Liver (tissue), 9 donors: ENCODE data around the gene SLC26A11. TPM values are rescaled to one million over a fixed set of nuclear protein-coding genes. Genes with fewer than 3 reads are reported as not detected.

Experiments used
- DNase-seq: peaks from one replicate; pipeline ENCODE4 v3.0.0-alpha.2; 2017; ENCODE audit warnings: low spot score
- H3K27ac ChIP-seq, 2 donors: one replicate each; pipeline ENCODE4 v1.7.0; 2013; ENCODE audit warnings: inconsistent platforms in 2 of 2, low read length in 2 of 2, control low read depth in 1 of 2, low read depth in 1 of 2, mild to moderate bottlenecking in 1 of 2
- H3K27me3 ChIP-seq, 4 donors: one replicate each; pipeline versions ENCODE4 v1.6.1 to v1.7.0; 2013; ENCODE audit warnings: low read length in 3 of 4, inconsistent platforms in 1 of 4, mild to moderate bottlenecking in 1 of 4, moderate library complexity in 1 of 4; ENCODE audit not compliant: control insufficient read depth in 4 of 4, insufficient read depth in 4 of 4
- H3K36me3 ChIP-seq, 4 donors: one replicate each; pipeline versions ENCODE4 v1.6.1 to v1.7.0; 2013; ENCODE audit warnings: low read length in 3 of 4, mild to moderate bottlenecking in 3 of 4, low read depth in 1 of 4, moderate library complexity in 1 of 4; ENCODE audit not compliant: control insufficient read depth in 4 of 4, insufficient read depth in 3 of 4
- H3K4me1 ChIP-seq, 4 donors: one replicate each; pipeline versions ENCODE4 v1.6.1 to v1.7.0; 2013; ENCODE audit warnings: low read length in 3 of 4, mild to moderate bottlenecking in 3 of 4, moderate library complexity in 1 of 4; ENCODE audit not compliant: control insufficient read depth in 4 of 4, insufficient read depth in 4 of 4
- H3K4me3 ChIP-seq, 3 donors: one replicate each; pipeline versions ENCODE4 v1.6.1 to v1.7.0; 2013; ENCODE audit warnings: low read length in 3 of 3, control low read depth in 1 of 3, low read depth in 1 of 3, mild to moderate bottlenecking in 1 of 3
- H3K9ac ChIP-seq, 2 donors: one replicate each; pipeline ENCODE4 v1.7.0; 2013; ENCODE audit warnings: low read length in 2 of 2, mild to moderate bottlenecking in 2 of 2, moderate library complexity in 2 of 2, control low read depth in 1 of 2, low read depth in 1 of 2
- H3K9me3 ChIP-seq, 4 donors: one replicate each; pipeline versions ENCODE4 v1.6.1 to v1.7.0; 2013; ENCODE audit warnings: low read length in 3 of 4; ENCODE audit not compliant: control insufficient read depth in 4 of 4
- CTCF ChIP-seq: fragments of 150-350 bp; IDR thresholded peaks from 2 replicates; pipeline ENCODE4 v1.5.1; 2017; ENCODE audit warnings: improper control_type of control experiment, low read depth, low read length; ENCODE audit not compliant: missing input control
- EGR1 ChIP-seq, 2 donors: IDR thresholded peaks; 2 replicates each; pipeline ENCODE4 v1.6.1; 2016 to 2018; ENCODE audit warnings: antibody characterized with exemption in 2 of 2, low read depth in 2 of 2
- FOXA1 ChIP-seq: IDR thresholded peaks from 2 replicates; pipeline ENCODE4 v1.6.1; 2016; ENCODE audit warnings: antibody characterized with exemption
- FOXA2 ChIP-seq: IDR thresholded peaks from 2 replicates; pipeline ENCODE4 v1.6.1; 2016; ENCODE audit warnings: antibody characterized with exemption
- GABPA ChIP-seq, 2 donors: IDR thresholded peaks in 1 of 2; conservative IDR thresholded peaks in 1 of 2; 2 replicates each; pipeline ENCODE4 v1.6.1; 2016; ENCODE audit warnings: antibody characterized with exemption in 2 of 2, mild to moderate bottlenecking in 1 of 2, moderate library complexity in 1 of 2
- HNF4A ChIP-seq, 2 donors: conservative IDR thresholded peaks; 2 replicates each; pipeline ENCODE4 v1.6.1; 2016; ENCODE audit warnings: antibody characterized with exemption in 2 of 2, mild to moderate bottlenecking in 2 of 2
- HNF4G ChIP-seq: IDR thresholded peaks from 2 replicates; pipeline ENCODE4 v1.6.1; 2016; ENCODE audit warnings: antibody characterized with exemption
- JUND ChIP-seq, 2 donors: IDR thresholded peaks; 2 replicates each; pipeline ENCODE4 v1.6.1; 2016; ENCODE audit warnings: antibody characterized with exemption in 2 of 2
- MAX ChIP-seq: IDR thresholded peaks from 2 replicates; pipeline ENCODE4 v1.6.1; 2016; ENCODE audit warnings: antibody characterized with exemption
- RXRA ChIP-seq, 2 donors: IDR thresholded peaks; 2 replicates each; pipeline ENCODE4 v1.6.1; 2017 to 2018; ENCODE audit warnings: antibody characterized with exemption in 2 of 2, mild to moderate bottlenecking in 1 of 2
- SP1 ChIP-seq: IDR thresholded peaks from 2 replicates; pipeline ENCODE4 v1.6.1; 2018; ENCODE audit warnings: antibody characterized with exemption, mild to moderate bottlenecking
- TAF1 ChIP-seq: conservative IDR thresholded peaks from 2 replicates; pipeline ENCODE4 v1.6.1; 2016; ENCODE audit warnings: antibody characterized with exemption, mild to moderate bottlenecking
- YY1 ChIP-seq: IDR thresholded peaks from 2 replicates; pipeline ENCODE4 v1.6.1; 2016; ENCODE audit warnings: antibody characterized with exemption, mild to moderate bottlenecking
- ZBTB33 ChIP-seq: IDR thresholded peaks from 2 replicates; pipeline ENCODE4 v1.6.1; 2016; ENCODE audit warnings: antibody characterized with exemption
- WGBS: extraction: QIAGEN DNeasy Blood & Tissue Kit; methylation state at CpG from one replicate; pipeline ENCODE4 v1.1.7; 2013; 5-methylcytosine and 5-hydroxymethylcytosine counted together
- polyA plus RNA-seq, 2 donors: library from polyadenylated mRNA; stranded (reverse) in 1 of 2; unstranded in 1 of 2; fragments of 200-250 nt in 1 of 2; fragments of >200 nt in 1 of 2; fragmentation: Nextera tagmentation in 1 of 2; extraction: Ambion mirVana in 1 of 2; gene quantifications; one replicate each; pipeline versions ENCODE4 v1.2.1 to v1.2.3, GENCODE V29; 2013 to 2015
- total RNA-seq, 2 donors: library from RNA; depleted of rRNA; stranded (reverse); fragments of >200 nt; gene quantifications; one replicate each; pipeline ENCODE4 v1.2.3, GENCODE V29; 2014
- donor health status: healthy.
- donor health status: healthy.
- donor health status: healthy.
- donor health status: healthy.
- donor health status: healthy.

The SLC26A11 gene
- total and polyA plus RNA-seq, 4 donors: 3.3 to 8.2 (median 5.6) TPM

GRCh38 chr17:80290156-80290555, 69.9 kb downstream of the SLC26A11 start:
- H3K9ac ChIP-seq: no peak overlapping the region
- DNase-seq: no peak
- no peaks in the 10 kb centered on the region for H3K4me1 ChIP-seq
- no peaks in the 10 kb centered on the region for H3K27me3 ChIP-seq
- WGBS: 96% methylated on average over 25 of the region's 25 CpGs
- no peak overlapping the region for H3K4me3 ChIP-seq
- no peak for TF ChIP-seq FOXA2
- no peak for TF ChIP-seq MAX
- no peak for TF ChIP-seq YY1
- TF ChIP-seq CTCF: no peak
- no peaks in the 10 kb centered on the region for H3K9me3 ChIP-seq
- peaks cover 19 to 63% (median 37%) of the 10 kb centered on the region in 4 donors for H3K36me3 ChIP-seq
- H3K27ac ChIP-seq: no peak overlapping the region

- Histone ChIP-seq H3K9me3 (no peaks in the 10 kb centered on the region), H3K4me1 (no peaks in the 10 kb centered on the region), H3K9ac (no peak overlapping the region), H3K27ac (no peak overlapping the region), H3K27me3 (no peaks in the 10 kb centered on the region), H3K36me3 (peaks cover 20 to 75% (median 47%) of the 10 kb centered on the region in 4 donors), H3K4me3 (no peak overlapping the region)
- no peak for DNase-seq
- TF ChIP-seq FOXA1 (no peak), JUND (IDR thresholded peaks at IDR 0.05) (no peak), TAF1 (no peak), ZBTB33 (no peak), HNF4G (no peak), GABPA (IDR thresholded peaks at IDR 0.05 in 1 of 2, conservative IDR thresholded peaks at IDR 0.05 in 1 of 2) (no peak), HNF4A (conservative IDR thresholded peaks at IDR 0.05) (no peak), EGR1 (IDR thresholded peaks at IDR 0.05; ENCODE audit: low read depth in 2 of 2) (no peak)
- 96% methylated on average over 6 of the region's 6 CpGs for WGBS
These were observed 71.0 kb downstream of the SLC26A11 start for GRCh38 chr17:80291260-80291659.

GRCh38 chr17:80291691-80292487, 71.7 kb downstream of the SLC26A11 start:
- Histone ChIP-seq H3K27me3 (no peaks in the 10 kb centered on the region), H3K9me3 (no peaks in the 10 kb centered on the region), H3K27ac (no peak overlapping the region), H3K36me3 (peaks cover 24 to 81% (median 53%) of the 10 kb centered on the region in 4 donors), H3K9ac (no peak overlapping the region), H3K4me3 (no peak overlapping the region), H3K4me1 (no peaks in the 10 kb centered on the region)
- no peak for DNase-seq
- 85% methylated on average over 20 of the region's 20 CpGs for WGBS
- TF ChIP-seq RXRA (IDR thresholded peaks at IDR 0.05): peak in 1 of 2 donors; percentile 28
- TF ChIP-seq HNF4A (conservative IDR thresholded peaks at IDR 0.05): peak; percentile 61 to 78
- no peak for TF ChIP-seq GABPA (IDR thresholded peaks at IDR 0.05 in 1 of 2, conservative IDR thresholded peaks at IDR 0.05 in 1 of 2)
- TF ChIP-seq FOXA2: no peak
- TF ChIP-seq CTCF: no peak
- no peak for TF ChIP-seq SP1
- TF ChIP-seq TAF1: no peak
